ENCODE measurements around the gene JPH2.

- no peak for TF ChIP-seq RELA (CRISPR knock-in tag; IDR thresholded peaks at IDR 0.05; ENCODE audit: borderline replicate concordance)
- TF ChIP-seq CTCF (IDR thresholded peaks at IDR 0.05), result no peak
- TF ChIP-seq GABPB1 (CRISPR knock-in tag; IDR thresholded peaks at IDR 0.05), result no peak
Observed at GRCh38 chr20:44066645-44067606, 120.1 kb downstream of the JPH2 start.

Data from WTC11 (cell line).